HG03342 (cell line): Measurements from ENCODE around the gene NTNG1.
A peak's percentile ranks its signal among the peaks of the same experiment; 100 is the strongest.

ENCODE experiments used
- ATAC-seq: cut with Tn5 transposase; IDR thresholded peaks from one replicate; pipeline ENCODE4 v1.9.1; 2021; ENCODE audit warnings: mild to moderate bottlenecking, moderate library complexity; ENCODE audit not compliant: unreplicated experiment

Gene NTNG1

DNA sequence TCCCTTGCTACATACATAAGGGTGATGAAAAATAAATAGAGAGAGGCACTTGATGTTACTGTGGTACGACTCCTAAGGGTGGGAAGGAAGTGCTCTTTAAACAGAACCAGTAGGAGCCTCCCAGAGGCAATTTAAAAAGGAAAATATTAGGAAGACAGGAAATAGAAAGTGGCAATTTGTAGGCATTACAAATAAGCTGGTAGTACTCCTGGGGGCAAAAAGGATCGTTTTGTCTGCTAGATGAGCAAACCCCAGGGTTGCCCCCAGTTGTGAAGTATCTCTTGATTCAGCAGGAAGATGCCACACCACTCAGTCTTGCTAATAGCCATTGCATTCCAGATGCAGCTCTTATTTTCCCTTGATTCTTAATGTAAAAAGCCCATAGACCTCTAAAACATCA is 303.0 kb downstream of the NTNG1 start:
- no peak for ATAC-seq

DNA sequence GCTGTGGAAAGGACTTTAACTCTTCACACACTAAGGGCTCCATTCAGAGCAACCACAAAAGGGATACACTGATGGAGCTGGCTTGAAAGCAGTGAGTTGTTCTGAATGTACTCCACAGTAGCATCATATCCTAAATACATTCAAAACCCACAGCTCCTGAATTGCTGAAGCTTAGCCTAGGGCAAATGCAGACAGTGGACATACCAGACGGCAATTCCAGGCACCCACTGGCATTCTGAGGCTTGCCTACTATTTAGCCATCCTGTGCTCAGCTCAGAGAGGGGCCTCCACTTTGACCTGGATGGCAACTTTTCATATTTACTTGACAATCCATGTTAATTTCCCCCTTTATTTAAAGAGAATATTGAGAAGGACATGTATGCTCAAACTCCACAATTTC is 303.5 kb downstream of the NTNG1 start:
- no peak for ATAC-seq

DNA sequence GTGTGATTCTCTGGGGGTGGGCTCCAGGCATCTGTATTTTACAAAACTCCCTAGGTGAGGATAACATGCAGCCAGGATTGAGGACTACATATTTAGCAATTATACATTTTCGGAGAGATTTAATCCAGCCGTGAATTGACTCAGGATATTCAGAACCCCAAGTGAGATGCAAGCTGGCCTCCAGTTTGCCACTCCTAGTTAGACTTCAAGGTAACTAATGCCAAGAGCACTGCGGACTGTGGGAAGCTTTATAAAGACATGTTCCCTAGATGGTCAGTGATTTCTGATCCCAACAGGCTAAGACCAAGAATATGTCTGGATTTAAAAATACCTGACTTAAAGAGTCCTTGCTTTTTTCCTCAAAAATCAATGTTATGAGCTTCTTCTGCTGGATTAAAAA is 308.5 kb downstream of the NTNG1 start:
- no peak for ATAC-seq

DNA sequence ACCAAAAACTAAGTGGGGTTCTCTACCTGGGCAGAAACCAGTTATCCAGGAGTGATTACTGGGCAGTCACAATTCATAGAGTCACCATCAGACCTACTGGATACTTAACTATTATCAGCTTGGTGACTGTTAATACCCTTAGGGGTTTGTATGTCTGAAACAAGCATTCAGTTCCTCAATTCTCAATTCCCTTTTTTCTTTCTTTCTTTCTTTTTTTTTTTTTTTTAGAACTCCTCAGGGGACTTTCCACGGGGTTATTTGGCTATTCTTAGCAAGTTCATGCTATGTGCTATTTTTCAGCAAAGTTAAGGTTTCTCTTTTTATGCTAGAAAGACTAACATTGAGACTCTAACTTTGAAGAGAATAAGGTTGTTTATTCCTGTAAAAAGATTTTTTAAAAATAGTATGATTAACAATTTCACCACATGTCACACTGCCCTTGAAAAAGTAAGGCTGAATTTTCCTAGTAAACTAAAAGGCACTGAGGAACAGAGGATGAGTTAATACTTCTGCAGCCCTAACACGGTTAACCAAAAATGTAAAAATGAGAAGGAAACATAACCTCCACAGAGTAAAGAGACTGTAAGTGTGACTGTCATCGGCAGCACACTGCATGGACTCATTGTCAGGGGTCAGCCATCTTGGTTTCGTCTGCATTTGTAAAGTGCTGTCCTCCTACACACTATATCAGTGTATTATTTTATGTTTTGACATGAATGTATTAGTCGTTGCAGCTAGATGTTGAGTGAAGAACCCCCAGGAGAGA is 310.2 kb downstream of the NTNG1 start:
- peak; percentile 75 for ATAC-seq

DNA sequence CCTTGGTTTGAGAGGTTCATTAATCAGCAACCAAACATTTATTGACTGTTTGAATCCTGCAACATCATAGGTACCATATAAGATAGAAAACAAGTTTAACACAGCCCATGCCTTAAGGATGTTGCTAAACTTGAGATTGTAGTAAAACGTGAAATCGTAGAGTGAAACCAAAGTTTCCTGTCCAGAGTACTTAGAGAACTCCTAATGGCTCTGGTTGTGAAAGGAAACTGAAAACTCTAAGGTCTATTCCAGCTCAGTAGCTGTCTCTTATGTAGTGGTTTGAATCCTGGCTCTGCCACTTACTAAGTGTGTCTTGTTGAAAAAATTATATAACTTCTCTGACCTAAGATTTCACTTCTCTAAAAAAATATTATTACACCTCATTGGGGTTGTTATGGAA is 310.9 kb downstream of the NTNG1 start:
- peak; percentile 44 for ATAC-seq

DNA sequence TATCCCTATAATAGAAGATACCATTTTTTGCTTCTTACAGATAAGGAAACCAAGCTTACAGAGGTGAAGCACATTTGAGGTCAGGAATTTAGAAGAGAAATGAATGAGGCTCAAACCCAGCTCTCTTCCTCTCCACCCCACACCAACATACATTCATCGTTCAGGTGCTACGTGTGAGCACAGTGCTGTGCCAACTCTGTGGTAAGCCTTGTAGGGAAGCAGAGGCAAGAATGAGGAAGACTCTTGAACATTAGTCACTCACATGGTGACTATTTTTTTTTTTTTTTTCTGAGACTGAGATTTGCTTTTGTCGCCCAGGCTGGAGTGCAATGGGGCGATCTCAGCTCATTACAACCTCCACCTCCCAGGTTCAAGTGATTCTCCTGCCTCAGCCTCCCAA is 314.0 kb downstream of the NTNG1 start:
- ATAC-seq: no peak

DNA sequence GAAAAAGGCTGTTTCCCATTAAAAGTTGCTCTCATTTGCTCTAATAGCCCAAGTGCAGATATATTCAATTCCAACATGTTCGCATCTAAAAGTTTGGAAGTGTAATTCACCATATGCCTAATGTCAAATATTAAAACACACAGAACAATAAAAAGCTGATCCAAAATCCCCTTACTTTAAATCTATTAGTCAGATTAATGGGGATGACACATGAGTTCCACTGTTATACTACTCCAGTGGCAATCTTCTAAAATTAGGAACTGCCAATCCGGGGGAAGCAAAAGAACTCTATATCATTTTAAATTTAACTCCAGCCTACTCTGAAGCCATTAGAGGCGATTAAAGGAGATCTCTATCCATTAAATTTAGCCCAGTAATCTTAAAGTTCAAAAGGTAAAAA is 317.1 kb downstream of the NTNG1 start:
- no peak for ATAC-seq

DNA sequence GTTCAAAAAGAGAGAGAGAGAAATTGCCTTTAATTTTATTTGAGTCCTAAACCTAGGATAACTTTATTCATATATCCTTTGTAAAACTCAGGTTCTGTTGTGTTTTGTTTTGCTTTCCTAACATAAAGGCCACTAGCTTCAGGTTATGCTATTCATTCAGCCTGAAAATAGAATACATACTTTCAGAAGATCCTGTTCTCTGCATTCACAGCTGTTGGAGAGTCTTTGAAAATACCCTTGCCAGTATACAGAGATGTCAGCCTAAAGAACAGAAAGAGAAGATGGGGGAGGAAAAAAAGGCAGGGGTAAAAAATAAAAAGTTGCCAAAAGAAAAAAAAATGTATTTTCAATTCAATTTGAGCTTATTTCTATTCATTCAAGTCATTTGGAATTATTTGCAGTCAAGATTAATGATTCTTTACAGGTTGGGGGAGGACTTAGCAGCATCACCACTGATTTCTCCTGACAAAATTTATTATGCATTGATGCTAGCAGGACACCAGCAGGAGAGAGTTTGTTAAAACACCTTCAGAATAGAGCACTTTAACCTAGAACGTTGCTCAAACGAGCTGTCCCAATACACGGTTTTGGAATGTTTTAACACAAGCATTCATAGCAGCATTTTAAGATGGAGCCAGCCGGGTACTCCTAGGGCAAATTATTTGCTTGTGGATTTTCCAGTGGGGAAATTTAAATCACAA is 318.5 kb downstream of the NTNG1 start:
- no peak for ATAC-seq

DNA sequence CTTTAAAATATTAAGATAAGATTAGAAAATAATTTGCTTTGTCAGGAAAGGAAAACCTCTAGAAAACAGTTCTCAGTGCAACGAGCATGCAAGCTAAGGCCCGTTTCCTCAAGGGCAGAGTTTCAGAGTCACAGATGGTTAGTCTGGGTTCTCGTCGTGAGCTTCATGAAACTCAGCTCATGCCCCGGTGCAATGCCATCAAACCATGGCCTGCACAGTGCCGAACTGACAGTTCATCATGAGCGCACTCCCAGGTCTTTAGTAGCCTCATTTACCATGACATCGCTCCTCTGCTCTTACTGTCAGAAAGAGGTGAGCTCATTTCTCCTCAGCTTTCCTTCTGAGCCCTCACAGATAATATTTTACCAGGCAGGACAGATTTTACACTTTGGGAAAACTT is 319.2 kb downstream of the NTNG1 start:
- peak; percentile 44 for ATAC-seq

DNA sequence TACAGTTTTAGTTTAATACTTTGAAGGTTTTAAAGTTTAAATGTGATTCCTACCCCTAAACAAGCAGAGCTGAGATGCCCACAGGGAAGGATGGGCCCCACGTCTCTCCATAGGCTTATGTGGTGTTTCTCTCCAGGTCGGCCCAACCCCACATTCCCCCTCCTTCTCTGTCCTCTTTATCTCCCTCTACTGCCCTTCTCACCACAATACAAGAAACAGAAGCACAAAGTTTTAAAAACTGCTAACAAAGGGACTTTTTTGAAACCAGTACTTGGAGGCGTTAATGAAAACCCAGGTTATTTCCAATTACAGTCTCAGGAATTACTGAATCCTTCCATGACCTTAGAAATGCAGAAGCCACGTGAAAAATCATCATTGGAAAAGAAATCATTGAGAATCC is 324.0 kb downstream of the NTNG1 start:
- no peak for ATAC-seq

DNA sequence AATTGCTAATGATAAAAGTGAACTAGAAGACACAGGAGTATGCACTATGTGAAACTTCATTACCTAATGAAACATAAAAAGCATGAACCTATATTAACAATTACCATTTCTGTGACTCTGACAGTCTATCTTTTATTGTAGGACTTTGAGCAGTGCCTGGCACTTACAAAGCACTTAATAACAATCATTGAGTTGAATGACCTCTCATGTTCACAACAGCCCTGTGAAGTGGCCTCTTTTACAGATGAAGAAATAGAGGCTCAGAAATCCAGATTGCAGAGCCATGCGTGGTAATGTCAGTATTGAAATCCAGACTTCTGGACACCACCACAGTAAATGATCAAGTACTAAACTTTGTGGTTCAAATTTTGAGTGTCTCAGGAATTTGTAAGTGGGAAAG is 326.4 kb downstream of the NTNG1 start:
- ATAC-seq: no peak

DNA sequence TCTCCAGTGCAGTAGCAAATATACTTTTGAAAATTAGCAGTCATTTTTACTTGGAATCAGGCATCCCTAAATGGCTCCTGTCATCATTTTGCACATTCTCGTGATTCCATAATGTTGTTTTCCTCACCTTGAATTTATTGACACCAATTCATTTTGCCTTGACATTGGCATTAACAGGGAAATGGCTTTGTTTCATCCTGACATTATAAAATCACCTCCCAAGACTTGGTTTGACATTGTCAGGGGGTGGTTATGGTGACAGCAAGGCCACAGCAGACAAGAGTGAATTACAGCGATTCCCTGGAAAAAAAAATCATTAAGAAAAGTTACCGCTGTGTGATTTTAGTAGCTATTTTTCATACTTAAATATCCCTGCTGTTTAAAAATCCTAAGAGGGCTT is 327.0 kb downstream of the NTNG1 start:
- no peak for ATAC-seq

DNA sequence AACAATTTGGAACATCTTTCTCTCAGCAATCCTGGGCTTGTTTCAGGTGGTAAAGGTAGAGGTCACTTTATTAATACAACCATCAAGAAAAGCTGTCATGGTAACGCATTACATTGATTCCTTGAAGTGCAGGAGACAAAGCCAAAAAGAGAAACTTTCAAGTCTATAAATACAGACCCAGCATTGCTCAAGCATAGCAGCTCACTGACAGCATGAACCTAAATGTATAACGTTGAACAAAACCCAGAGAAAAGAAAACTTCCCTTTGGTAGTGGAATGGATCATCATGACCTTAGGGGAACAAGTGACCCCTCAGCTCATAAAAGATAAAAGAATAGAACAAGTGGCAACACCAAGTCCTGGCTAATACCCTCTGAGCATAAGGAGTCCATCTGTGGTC is 332.2 kb downstream of the NTNG1 start:
- ATAC-seq: no peak

DNA sequence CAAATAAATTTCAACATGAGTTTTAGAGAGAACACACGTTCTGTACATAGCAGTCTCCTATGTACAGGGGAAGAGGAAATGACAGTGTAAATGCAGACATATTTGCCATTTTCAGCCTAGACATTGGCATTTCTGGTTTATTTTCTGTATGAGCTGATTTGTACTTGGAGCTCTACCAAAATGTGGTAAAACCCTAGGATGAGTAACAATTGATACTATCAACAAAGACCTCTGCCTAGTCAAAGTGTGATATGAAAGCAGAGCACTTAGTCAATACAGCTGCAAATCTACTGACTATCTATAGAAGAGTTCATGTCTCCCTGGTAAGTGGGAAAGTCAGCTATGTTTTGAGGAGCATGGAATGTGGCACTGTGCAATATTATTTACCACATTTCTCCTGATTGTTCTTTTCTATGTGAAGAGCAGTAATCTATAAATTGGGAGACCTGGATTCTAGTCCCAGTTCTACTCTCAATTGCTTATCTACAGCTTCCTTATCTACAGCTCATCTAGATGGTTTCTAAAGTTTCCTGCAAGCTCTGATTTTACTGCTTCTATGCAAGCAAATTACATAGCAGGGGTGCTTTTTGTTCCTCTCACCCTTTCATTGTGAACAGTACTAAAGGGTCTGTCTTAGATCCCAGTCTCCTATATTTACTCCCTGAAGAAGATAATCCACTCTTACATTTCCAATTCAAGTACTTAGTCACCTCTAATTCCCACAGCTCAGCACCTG is 334.2 kb downstream of the NTNG1 start:
- peak; percentile 70 for ATAC-seq

DNA sequence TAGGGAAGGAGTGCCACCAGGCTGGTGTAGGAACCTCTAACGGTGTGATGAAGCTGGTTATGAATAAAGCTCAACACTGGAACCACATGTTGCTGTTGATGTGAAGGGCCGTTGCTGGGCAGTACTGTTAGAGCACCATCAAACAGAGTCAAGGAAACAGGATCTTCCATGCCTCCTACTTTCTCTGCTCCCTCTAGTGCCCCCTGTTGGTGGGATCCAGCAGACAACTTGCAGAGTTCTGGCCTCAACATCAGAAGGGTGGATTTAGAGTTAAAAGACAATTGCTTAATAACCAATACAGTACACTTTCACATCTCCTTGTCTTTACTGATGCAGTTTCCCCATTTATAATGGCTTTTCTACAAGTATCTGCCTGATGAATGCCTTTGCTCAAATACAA is 336.4 kb downstream of the NTNG1 start:
- ATAC-seq: no peak

DNA sequence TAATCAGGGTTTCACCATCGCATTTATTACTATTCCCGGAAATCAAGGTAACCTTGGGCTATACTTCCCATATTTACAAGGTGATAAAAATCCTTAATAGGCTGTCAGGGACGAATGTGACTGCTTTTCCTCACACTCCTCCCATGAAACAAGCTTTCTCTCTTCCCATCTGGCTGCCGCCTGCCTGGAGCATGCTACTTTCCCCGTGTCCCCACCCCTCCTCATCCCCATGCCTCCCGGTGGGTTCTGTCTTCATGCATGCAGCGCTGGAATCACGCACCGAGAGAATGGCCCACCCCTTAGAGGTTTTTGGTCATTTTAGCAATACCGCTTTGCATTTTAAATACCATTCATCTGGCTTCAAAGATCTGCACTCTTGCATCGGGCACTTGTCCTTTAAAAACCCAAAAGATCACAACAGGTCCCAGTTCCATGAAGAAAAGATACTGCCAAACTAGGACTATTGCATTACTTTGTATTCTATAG is 339.1 kb downstream of the NTNG1 start:
- ATAC-seq: no peak

DNA sequence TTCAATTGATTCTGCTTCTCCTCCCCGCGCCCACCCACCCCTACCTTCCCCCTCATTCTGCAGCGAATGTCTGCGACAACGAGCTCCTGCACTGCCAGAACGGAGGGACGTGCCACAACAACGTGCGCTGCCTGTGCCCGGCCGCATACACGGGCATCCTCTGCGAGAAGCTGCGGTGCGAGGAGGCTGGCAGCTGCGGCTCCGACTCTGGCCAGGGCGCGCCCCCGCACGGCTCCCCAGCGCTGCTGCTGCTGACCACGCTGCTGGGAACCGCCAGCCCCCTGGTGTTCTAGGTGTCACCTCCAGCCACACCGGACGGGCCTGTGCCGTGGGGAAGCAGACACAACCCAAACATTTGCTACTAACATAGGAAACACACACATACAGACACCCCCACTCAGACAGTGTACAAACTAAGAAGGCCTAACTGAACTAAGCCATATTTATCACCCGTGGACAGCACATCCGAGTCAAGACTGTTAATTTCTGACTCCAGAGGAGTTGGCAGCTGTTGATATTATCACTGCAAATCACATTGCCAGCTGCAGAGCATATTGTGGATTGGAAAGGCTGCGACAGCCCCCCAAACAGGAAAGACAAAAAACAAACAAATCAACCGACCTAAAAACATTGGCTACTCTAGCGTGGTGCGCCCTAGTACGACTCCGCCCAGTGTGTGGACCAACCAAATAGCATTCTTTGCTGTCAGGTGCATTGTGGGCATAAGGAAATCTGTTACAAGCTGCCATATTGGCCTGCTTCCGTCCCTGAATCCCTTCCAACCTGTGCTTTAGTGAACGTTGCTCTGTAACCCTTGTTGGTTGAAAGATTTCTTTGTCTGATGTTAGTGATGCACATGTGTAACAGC is 339.9 kb downstream of the NTNG1 start:
- ATAC-seq: peak; percentile 84

DNA sequence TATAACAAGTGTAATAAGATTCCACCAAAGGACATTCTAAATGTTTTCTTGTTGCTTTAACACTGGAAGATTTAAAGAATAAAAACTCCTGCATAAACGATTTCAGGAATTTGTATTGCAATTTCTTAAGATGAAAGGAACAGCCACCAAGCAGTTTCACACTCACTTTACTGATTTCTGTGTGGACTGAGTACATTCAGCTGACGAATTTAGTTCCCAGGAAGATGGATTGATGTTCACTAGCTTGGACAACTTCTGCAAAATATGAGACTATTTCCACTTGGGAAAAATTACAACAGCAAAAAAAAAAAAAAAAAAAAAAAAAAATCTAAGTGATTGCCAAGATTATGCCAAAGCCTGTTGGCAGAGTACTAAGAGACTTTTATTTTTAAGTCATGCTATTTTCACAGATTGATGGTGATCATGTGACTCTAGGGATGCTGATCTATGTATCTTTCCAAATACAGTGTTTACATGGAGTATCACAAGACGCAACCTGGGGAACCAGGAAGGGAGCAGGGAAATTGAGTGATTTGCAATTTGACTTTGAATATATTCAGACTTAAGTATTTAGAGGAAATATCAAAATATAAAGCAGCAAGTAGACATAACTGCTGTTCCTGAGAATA is 341.0 kb downstream of the NTNG1 start:
- ATAC-seq: no peak

DNA sequence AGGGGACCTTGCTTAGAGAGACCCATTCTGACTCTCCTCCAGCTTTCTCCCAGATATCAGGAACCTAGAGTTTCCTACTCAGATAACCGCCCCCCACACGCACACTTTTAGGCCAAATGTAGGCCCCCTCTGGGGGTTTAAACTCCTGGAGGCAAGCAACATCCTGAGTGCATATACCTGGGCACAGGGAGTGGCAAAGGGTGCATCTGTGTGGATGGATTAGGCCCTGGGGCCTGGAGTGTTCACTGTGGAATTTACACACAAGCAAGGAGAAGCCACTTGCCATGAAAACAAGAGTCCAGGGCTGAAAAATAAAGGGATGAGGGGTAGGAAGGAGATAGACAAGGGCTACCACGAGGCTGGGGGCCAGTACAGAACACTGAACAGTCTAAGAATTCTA is 343.1 kb downstream of the NTNG1 start:
- no peak for ATAC-seq

DNA sequence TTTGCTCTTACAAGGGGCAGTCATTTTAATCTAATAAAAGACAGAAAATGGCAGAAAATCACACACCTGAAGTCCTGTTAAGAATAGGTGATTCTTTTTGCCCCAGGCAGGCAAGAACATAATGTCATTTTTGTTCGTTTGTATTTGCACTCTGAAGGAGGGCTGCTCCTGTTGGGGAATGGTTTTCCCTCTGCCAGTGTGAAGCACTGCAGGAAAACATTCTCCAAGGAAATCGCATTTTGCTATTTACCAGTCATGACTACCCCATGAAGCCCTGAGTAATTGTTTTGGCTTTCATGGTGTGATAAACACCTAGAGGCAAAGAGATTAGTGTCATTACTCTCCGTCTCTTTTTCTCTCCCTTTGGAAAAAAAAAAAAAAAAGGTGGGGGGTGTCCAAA is 345.5 kb downstream of the NTNG1 start:
- no peak for ATAC-seq
